GM12873 (cell line): ENCODE data around the gene MVB12B.
A peak's percentile ranks its signal among the peaks of the same experiment; 100 is the strongest.

Experiments
- CTCF ChIP-seq: IDR thresholded peaks from 2 replicates; pipeline ENCODE4 v1.5.1; 2012; ENCODE audit warnings: low read depth, mild to moderate bottlenecking, moderate library complexity, low read length, control low read depth; ENCODE audit not compliant: insufficient read depth; ENCODE audit errors: missing control alignments

The MVB12B gene

GRCh38 chr9:126514037-126514821 lies 187.6 kb downstream of the MVB12B start:
- peak; percentile 27 for TF ChIP-seq CTCF

GRCh38 chr9:126515001-126515872 lies 188.6 kb downstream of the MVB12B start:
- TF ChIP-seq CTCF, result no peak

- no peak for TF ChIP-seq CTCF
These were observed 189.4 kb downstream of the MVB12B start for GRCh38 chr9:126515873-126516505.

GRCh38 chr9:126516561-126516935 lies 189.9 kb downstream of the MVB12B start:
- no peak for TF ChIP-seq CTCF

- TF ChIP-seq CTCF, result no peak
These were observed 190.6 kb downstream of the MVB12B start for GRCh38 chr9:126516936-126517832.

- no peak for TF ChIP-seq CTCF
These were observed 191.3 kb downstream of the MVB12B start for GRCh38 chr9:126517833-126518356.
